Activated T-cell treated with anti-CD3 and anti-CD28 coated beads, Interleukin-2, amount 50 U/mL, for 4 hours (primary cell): Measurements from ENCODE around the gene GSTO2. TPM values are rescaled to one million over a fixed set of nuclear protein-coding genes. Genes with fewer than 3 reads are reported as not detected.

Experiments
- ATAC-seq, 2 donors: fragments of 200-7000 bp; cut with Tn5 transposase; one replicate each; pipeline ENCODE4 v1.10.0; 2021
- DNase-seq: peaks from one replicate; pipeline ENCODE4 v3.0.0-alpha.2; 2020
- H3K27me3 Mint-ChIP-seq: one replicate; pipeline ENCODE4 v1.8.0; 2021; ENCODE audit warnings: low read depth, mixed read lengths
- H3K36me3 Mint-ChIP-seq: one replicate; pipeline ENCODE4 v1.8.0; 2022; ENCODE audit warnings: mixed read lengths; ENCODE audit not compliant: insufficient read depth
- H3K4me1 Mint-ChIP-seq: one replicate; pipeline ENCODE4 v1.8.0; 2021; ENCODE audit warnings: low read depth, mixed read lengths
- H3K4me3 Mint-ChIP-seq: one replicate; pipeline ENCODE4 v1.8.0; 2021; ENCODE audit warnings: mild to moderate bottlenecking, moderate library complexity, mixed read lengths
- H3K9me3 Mint-ChIP-seq: one replicate; pipeline ENCODE4 v1.8.0; 2021; ENCODE audit warnings: mixed read lengths
- total RNA-seq, 3 donors: library from RNA; stranded (reverse); gene quantifications; one replicate each; pipeline ENCODE4 v1.2.1, GENCODE V29; 2021

The GSTO2 gene
- total RNA-seq, 3 donors from 2014 or later, result 0.33 to 1.1 (median 0.73) TPM

GRCh38 chr10:104350127-104350635 lies 81.2 kb downstream of the GSTO2 start:
- H3K36me3 Mint-ChIP-seq, result no peaks in the 10 kb centered on the region
- H3K27me3 Mint-ChIP-seq, result no peaks in the 10 kb centered on the region
- H3K4me3 Mint-ChIP-seq, result no peak overlapping the region
- DNase-seq (no peak), ATAC-seq (peak; percentile 56 to 70)
- H3K9me3 Mint-ChIP-seq, result peaks cover 4% of the 10 kb centered on the region
- peaks cover 11% of the 10 kb centered on the region for H3K4me1 Mint-ChIP-seq

- H3K4me1 Mint-ChIP-seq, result peaks cover 4% of the 10 kb centered on the region
- DNase-seq, result no peak
- ATAC-seq, result peak; percentile 47 to 64
These were observed 82.2 kb downstream of the GSTO2 start for GRCh38 chr10:104351061-104351702.

GRCh38 chr10:104351919-104352318 lies 82.9 kb downstream of the GSTO2 start:
- no peaks in the 10 kb centered on the region for H3K36me3 Mint-ChIP-seq
- DNase-seq, result no peak
- peaks cover under 1% of the 10 kb centered on the region for H3K4me1 Mint-ChIP-seq
- H3K27me3 Mint-ChIP-seq, result no peaks in the 10 kb centered on the region
- no peaks in the 10 kb centered on the region for H3K9me3 Mint-ChIP-seq
- H3K4me3 Mint-ChIP-seq, result peak overlapping the region; percentile 41
- ATAC-seq, result no peak

More at GRCh38 chr10:104351061-104351702, 82.2 kb downstream of the GSTO2 start:
- Mint-ChIP-seq H3K27me3 (no peaks in the 10 kb centered on the region), H3K4me3 (peak overlapping the region; percentile 64), H3K36me3 (no peaks in the 10 kb centered on the region), H3K9me3 (no peaks in the 10 kb centered on the region)

GRCh38 chr10:104353325-104354048 lies 84.5 kb downstream of the GSTO2 start, which contains the start of gene CFAP58:
Gene CFAP58, plus strand, starts transcription at chr10:104353833. Its CDS starts 65 bp downstream, at chr10:104353898.
- H3K4me3 Mint-ChIP-seq, result peak within 1 kb of the TSS; percentile 41
- no peaks in the 10 kb centered on the region for H3K36me3 Mint-ChIP-seq
- no peaks in the 10 kb centered on the region for H3K27me3 Mint-ChIP-seq
- H3K9me3 Mint-ChIP-seq, result no peaks in the 10 kb centered on the region
- DNase-seq (peak; percentile 93), ATAC-seq (peak; percentile 74 to 78)
- no peaks in the 10 kb centered on the region for H3K4me1 Mint-ChIP-seq

Other genes starting within 250 kb of the GSTO2 start
- under 1 TPM in 1 of 3 donors, not detected in 2; 0.23 TPM for gene COL17A1, start 183.3 kb upstream of the GSTO2 start, total RNA-seq
- gene SFR1, start 147.0 kb upstream of the GSTO2 start, total RNA-seq, result 10 to 100 TPM in 2 of 3 donors, 1 to 10 TPM in 1; 9.4 to 12.3 (median 11.9) TPM
- under 1 TPM in 1 of 3 donors, not detected in 2; 0.20 TPM for gene CFAP43, start 36.8 kb upstream of the GSTO2 start, total RNA-seq
- 100 to 1,000 TPM in 1 of 3 donors, 10 to 100 TPM in 2; 74.8 to 115 (median 94.5) TPM for gene GSTO1, start 14.3 kb upstream of the GSTO2 start, total RNA-seq
- 10 to 100 TPM; 18.1 to 21.9 (median 19.5) TPM for gene ITPRIP, start 69.3 kb downstream of the GSTO2 start, total RNA-seq
- gene CFAP58, start 84.6 kb downstream of the GSTO2 start, total RNA-seq, result not detected